Bronchial epithelial cell (primary cell): ENCODE results near the gene EPN1. TPM values are rescaled to one million over a fixed set of nuclear protein-coding genes. Genes with fewer than 3 reads are reported as not detected.

Source experiments
- DNase-seq: peaks from one replicate; pipeline ENCODE4 v3.0.0-alpha.2; 2010; ENCODE audit warnings: low read depth
- FAIRE-seq: peaks from 2 replicates; lab custom pipeline; 2011; peaks lifted over from hg19 to GRCh38; lab: Jason Lieb, UNC
- H3K27me3 ChIP-seq: 2 replicates; pipeline ENCODE4 v1.5.1; 2011; ENCODE audit warnings: low read length; ENCODE audit not compliant: control insufficient read depth, insufficient read depth
- H3K36me3 ChIP-seq: 2 replicates; pipeline ENCODE4 v1.5.1; 2011; ENCODE audit warnings: low read length; ENCODE audit not compliant: control insufficient read depth, insufficient read depth
- H3K4me3 ChIP-seq: 2 replicates; pipeline ENCODE4 v1.5.1; 2011; ENCODE audit warnings: mild to moderate bottlenecking, low read depth, low read length, control low read depth
- total RNA-seq: library from RNA; depleted of rRNA; stranded (reverse); fragments of >200 nt; gene quantifications from 2 replicates; pipeline ENCODE4 v1.2.1, GENCODE V29; 2014
- TF ChIP-seq, protein P1 (sequence below): IDR thresholded peaks from 2 replicates; pipeline ENCODE4 v1.5.1; 2011; ENCODE audit warnings: mild to moderate bottlenecking, moderate library complexity, low read length, control low read depth, inconsistent platforms; ENCODE audit not compliant: insufficient read depth, severe bottlenecking

The EPN1 gene
- total RNA-seq, 1 donor from 2014 or later = 28.2 TPM

GRCh38 chr19:55635856-55636440 lies 39.1 kb upstream of the EPN1 start:
- no peaks in the 10 kb centered on the region for H3K36me3 ChIP-seq
- DNase-seq = no peak
- FAIRE-seq = no peak
- H3K27me3 ChIP-seq = no peaks in the 10 kb centered on the region
- TF ChIP-seq, protein P1, sequence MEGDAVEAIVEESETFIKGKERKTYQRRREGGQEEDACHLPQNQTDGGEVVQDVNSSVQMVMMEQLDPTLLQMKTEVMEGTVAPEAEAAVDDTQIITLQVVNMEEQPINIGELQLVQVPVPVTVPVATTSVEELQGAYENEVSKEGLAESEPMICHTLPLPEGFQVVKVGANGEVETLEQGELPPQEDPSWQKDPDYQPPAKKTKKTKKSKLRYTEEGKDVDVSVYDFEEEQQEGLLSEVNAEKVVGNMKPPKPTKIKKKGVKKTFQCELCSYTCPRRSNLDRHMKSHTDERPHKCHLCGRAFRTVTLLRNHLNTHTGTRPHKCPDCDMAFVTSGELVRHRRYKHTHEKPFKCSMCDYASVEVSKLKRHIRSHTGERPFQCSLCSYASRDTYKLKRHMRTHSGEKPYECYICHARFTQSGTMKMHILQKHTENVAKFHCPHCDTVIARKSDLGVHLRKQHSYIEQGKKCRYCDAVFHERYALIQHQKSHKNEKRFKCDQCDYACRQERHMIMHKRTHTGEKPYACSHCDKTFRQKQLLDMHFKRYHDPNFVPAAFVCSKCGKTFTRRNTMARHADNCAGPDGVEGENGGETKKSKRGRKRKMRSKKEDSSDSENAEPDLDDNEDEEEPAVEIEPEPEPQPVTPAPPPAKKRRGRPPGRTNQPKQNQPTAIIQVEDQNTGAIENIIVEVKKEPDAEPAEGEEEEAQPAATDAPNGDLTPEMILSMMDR = no peak
- peak overlapping the region; percentile 55 for H3K4me3 ChIP-seq

DNA sequence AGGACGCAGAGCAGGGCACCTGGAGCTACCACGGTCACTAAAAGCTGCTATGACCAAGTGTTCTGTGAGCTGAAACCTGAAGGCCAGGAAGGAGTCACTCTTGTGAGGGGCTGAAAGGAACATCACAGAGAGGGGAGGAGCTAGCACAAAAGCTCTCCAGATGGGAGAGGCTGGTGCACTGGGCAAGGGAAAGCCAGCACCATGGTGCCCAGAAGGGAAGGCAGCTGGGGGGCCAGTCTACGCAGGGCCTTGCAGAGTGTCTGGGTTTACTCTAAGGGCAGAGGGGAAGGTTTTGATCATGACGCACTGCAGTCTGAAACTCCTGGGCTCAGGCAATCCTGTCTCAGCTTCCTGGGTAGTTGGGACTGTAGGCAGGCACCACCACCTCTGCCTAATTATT lies 38.3 kb upstream of the EPN1 start:
- TF ChIP-seq, protein P1 = no peak
- no peak for DNase-seq
- H3K4me3 ChIP-seq = no peak overlapping the region
- FAIRE-seq = no peak
- H3K27me3 ChIP-seq = no peaks in the 10 kb centered on the region
- H3K36me3 ChIP-seq = no peaks in the 10 kb centered on the region

DNA sequence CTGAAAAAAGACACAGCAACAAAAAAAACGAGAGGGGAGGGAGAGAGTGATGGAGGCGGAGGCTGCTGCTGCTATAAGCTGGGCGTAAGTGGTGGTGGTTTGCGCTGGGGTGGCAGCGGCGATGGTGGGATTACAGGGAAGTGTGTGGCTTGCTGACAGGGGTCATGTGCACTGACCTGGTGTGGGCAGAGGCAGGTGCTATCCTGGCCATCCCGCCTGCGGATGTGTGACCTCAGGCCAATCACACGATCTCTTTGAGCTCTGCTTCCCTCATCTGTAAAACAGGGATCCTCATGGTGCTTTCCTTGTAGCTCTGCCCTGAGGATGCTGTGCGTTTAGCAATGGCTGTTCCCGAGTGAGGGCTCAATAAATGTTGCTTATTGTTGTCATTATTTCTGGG lies 37.5 kb upstream of the EPN1 start:
- FAIRE-seq (no peak), DNase-seq (no peak)
- Histone ChIP-seq H3K36me3 (no peaks in the 10 kb centered on the region), H3K27me3 (no peaks in the 10 kb centered on the region), H3K4me3 (no peak overlapping the region)
- TF ChIP-seq, protein P1 = no peak

DNA sequence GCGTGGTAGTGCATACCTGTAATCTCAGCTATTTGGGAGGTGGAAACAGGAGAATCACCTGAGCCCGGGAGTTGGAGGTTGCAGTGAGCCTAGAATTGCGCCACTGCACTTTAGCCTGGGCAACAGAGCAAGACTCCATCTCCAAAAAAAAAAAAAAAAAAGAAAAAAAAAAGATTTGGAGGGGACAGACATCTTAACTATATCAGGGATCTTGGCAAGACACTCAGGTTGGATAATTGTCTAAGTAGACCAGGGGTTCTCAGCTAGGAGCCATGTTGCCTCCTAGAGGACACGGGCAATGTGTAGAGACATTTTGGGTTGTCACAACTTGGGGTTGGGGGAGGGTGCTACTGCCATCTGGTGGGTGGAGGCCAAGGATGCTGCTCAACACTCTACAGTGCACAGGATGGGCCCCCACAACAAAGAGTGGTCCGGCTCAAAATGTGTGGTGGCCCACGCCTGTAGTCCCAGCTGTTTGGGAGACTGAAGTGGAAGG lies 36.1 kb upstream of the EPN1 start:
- no peaks in the 10 kb centered on the region for H3K27me3 ChIP-seq
- FAIRE-seq (no peak), DNase-seq (no peak)
- H3K4me3 ChIP-seq = no peak overlapping the region
- H3K36me3 ChIP-seq = no peaks in the 10 kb centered on the region
- TF ChIP-seq, protein P1 = peak; percentile 50

DNA sequence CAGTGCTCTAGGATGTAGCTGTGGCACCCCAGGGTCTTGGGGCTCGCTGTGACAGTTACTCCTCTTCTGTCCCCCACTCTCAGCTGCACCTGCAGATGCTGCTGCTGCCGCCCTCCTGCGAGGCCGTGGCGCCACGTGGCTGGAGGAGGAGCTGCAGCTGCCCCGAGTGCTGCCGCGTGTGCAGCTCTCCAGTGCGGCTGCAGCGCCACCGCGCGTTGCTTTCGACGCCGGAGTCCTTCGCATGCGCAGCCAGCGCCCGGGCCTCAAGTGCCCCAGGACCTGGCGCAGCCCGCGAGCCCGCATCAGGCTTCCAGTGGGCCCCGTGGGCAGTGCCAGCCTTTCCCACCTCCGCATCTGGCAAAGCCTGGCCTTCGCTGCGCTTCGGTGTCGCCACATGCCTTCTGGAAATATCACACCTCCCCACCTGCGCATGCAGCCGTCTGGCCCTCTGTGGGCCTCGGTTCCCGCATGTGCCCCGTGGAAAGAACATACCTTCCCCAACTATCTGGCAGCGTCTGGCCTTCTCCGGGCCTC lies 34.9 kb upstream of the EPN1 start:
- Histone ChIP-seq H3K4me3 (peak overlapping the region; percentile 50), H3K27me3 (no peaks in the 10 kb centered on the region), H3K36me3 (peaks cover 3% of the 10 kb centered on the region)
- FAIRE-seq (no peak), DNase-seq (no peak)
- TF ChIP-seq, protein P1 = peak; percentile 74
